DMS79 (cell line): ENCODE data around the gene TIE1.

ENCODE experiments used
- DNase-seq: peaks from one replicate; lab custom pipeline; 2025; lab: John Stamatoyannopoulos, UW

Gene TIE1

DNA sequence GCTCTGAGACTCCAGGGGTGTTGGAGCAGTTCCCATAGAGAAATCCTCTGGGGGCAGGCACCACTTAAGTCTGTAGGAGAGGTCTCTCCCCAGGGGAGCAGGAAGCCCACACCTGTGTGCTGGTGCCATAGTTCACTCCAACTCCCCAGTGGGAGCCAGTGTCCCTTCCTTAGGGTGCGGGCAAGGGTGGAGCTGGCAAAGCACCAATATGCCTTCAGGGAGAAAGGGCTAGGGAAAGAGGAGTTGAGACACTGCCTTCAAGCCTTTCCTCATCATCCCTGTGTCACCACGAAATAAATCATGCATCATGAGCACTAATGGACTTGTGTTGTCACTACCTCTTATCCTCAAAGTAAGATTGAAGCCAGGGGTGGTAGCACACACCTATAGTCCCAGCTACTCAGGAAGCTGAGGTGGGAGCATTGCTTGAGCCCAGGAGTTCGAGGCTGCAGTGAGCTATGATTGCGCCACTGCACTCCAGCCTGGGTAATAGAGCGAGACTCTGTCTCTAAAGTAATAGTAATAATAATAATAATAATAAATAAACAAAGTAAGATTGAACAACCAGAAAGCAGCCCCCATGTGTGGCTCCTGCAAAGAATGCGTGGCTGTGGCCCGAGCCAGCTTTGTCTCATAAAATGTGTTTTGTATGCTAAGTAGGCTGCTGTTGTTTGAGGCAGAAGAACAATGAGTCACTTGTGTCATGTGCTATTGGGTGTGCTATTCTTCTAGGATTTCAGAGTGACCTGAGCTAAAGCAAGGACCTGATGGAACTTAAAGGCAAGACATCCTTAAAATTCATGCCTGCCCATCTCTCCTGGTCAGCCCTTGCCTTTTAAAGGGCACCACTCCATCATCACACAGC lies 6.7 kb upstream of the TIE1 start:
- no peak for DNase-seq

DNA sequence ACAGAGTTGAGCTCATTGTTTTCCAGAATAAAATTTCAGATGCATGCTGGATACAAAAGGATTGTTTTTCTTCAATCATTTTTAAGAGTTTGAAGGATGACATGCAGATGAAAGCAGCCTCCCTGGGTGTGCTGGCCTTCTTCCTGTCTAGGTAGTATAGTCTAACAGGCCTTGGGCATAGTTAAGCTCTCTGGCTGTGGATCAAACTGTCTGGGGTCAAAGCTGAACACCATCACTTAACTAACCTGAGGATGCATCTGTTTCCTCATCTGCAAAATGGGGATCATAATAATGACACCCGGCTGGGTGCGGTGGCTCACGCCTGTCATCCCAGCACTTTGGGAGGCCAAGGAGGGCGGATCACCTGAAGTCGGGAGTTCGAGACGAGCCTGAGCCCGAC lies 6.0 kb upstream of the TIE1 start:
- no peak for DNase-seq

DNA sequence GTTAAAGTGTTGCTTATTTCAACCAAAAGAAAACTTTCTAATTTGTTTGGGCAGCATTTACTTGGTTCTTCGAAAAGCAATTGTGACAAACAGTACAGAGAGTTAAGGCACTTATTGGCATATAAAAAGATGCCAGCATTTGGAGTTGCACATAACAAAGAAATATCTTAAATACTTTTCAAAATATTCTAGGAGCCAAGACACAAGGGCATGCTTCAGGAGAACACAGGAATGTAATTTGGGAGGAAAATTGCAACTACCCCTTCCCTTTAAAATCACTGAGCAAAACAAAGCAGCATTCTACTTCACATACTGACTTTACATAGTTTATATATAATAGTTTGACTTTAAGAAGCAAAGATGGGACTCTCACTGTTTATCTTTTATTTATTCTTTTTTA lies 4.6 kb upstream of the TIE1 start:
- no peak for DNase-seq

DNA sequence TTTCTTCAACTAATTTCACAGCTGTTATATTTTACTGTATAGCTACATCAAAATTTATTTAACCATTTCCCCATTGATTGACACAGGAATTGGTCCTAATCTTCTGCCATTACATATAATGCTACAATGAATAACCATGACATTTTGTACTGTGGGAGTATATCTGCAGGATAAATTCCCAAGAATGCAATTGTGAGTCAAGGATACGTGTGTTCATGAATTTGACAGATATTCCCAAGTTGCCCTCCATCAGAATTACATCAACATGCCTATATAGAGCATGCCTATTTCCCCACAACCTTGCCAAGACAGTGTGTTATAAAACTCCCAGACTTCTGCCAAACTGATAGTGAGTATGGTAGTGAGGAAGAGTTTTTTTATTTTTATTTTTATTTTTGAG lies 2.7 kb upstream of the TIE1 start:
- DNase-seq, result no peak

DNA sequence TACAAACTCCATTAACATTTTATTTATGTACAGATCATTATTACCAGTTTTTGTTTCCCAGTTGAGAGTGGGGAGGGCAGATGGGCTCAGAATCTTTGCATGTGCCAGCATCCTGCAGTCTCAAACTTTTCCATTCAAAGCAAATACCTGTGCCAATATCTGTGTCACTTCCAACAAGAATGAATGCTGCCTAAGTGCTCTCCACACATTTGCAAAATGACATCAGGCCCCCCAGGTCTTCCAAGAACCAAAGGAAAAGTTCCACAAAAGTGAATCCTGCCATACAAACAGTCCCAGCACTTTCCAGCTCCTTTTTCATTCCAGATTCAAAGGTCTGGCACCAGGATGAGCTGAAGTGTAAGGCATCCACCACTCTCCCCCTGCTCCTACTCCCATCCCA lies 1.7 kb upstream of the TIE1 start:
- DNase-seq, result no peak

DNA sequence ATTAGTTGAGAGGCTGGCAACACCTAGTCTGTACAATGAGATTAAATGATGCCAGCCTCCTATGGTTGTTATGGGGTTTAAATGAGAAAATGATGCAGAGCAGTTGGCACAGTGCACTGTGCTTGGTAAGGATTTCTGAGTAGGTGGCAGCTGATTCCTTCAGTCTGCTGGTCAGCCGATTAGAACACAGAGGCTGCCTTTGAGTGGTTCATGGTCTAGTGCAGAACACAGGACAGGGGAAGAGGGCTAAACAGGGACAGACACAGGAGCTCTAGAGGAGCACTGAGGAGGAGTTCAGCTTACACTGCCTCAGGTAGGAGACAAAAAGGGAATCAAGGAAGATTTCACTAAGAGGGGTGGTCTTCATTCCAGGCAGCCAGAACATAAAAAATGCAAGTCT lies 1.4 kb downstream of the TIE1 start:
- DNase-seq, result no peak

DNA sequence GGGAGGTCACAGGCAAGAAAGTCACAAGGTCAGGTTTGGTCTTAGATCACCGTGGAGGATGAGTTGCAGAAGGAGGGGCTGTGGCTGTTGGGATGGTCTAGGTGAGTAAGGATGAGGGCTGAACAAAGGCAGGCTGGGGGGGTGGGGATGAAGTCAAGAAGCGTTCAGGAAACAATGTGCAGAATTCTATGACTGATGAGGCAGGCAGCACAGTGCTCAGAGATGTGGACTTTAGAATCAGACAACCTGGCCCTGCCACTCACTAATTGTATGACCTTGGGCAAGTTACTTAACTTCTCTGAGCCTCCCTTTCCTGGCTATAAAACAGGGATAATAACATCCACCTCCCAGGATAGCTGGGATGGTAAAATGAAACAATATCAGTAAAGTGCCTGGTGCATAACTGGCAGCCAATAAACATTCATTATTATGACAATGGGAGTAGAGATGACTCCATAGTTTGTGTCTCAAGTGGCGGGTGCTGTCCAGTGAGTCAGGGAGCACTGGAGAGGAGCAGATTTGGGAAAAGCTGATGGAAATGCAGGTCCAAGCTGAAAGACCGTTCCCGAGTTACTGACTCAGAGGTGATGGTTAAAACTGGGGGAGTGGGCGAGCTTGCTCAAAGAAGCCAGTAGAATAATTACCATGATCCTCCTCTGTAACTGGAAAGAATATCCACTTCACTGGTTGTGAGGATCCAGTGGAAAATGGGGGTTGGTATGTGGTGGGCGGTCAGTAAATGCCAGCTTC lies 2.1 kb downstream of the TIE1 start:
- DNase-seq, result no peak

DNA sequence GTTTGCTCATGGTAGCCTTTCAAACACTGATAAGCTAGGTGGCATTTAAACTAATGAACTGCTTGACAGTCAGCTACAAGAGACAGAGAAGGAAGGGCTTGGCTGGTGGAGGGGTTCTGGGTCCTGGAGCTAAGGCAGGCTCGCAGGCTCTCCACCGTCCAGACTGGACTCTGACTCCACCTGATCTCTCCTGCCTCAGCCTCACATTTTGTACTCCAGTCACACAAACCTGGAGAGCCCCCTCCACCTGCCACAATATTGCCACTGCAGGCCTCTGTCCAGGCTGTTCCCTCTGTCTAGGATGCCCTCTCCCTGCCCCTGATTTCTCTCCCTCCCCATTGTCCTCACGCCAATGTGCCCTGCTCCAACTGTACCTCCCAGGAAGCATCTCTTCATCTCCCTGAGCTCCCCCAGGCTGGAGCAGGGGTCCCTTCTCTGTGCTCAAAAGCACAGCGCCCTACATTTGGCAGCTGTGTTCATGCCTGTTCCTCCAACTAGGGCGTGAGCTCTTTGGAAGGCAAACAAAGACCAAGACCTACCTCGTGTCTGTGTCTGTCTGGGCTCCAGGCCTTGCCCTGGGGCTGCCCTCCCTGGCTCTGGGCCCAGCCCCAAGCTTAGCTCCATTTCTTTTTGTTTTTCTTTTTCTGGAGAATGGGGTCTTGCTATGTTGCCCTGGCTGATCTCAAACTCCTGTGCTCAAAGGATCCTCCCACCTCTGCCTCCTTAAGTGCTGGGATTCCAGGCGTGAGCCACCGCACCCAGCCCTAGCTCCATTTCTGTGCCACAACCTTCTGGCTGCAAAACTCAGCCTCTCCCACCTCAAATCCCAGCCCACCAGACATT lies 2.9 kb downstream of the TIE1 start:
- DNase-seq, result no peak

DNA sequence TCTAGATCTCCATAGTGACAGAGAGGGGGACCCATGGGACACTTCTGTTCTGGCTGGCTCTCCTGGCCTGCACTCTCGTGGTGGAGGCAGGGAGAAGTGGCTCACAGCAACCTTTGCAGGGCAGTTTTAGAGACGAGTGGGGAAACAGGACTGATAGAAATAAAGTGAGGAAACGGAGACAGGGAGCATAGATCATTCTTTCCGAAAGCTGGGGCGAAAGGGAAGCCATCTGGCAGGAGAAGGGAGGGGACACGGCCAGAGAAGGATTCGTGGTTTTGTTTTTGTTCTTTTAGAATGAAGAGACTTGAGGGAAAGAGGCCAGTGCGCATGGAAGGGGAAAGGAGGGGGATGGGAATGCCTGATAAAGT lies 3.5 kb downstream of the TIE1 start:
- no peak for DNase-seq

DNA sequence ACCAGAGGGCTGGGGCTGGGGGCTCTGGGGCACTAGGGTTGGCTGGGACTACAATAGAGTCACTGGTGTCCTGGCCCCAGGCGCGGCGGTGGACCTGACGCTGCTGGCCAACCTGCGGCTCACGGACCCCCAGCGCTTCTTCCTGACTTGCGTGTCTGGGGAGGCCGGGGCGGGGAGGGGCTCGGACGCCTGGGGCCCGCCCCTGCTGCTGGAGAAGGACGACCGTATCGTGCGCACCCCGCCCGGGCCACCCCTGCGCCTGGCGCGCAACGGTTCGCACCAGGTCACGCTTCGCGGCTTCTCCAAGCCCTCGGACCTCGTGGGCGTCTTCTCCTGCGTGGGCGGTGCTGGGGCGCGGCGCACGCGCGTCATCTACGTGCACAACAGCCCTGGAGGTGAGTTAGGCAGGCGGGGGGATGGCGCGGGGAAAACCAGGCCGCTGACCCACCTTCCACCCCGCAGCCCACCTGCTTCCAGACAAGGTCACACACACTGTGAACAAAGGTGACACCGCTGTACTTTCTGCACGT lies 4.1 kb downstream of the TIE1 start:
- no peak for DNase-seq

DNA sequence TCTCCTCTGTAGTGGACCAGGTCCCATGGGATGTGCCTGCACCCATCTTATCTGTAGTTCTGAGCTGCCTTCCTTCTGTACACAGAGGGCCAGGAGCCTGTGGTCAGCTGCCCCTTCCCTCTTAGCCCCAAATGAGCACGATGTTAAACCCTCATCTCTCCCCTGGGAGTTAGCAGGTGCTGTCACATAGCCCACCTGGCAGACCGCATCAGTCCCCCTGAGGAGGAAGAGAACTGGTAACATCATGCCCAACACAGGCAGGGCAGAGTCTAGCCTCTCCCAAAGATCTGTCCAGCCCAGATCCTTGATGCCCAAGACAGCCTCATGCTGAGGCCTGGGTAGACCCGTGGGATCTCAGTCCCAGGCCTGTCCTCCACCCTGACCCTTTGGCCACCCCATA lies 4.7 kb downstream of the TIE1 start:
- DNase-seq, result no peak

DNA sequence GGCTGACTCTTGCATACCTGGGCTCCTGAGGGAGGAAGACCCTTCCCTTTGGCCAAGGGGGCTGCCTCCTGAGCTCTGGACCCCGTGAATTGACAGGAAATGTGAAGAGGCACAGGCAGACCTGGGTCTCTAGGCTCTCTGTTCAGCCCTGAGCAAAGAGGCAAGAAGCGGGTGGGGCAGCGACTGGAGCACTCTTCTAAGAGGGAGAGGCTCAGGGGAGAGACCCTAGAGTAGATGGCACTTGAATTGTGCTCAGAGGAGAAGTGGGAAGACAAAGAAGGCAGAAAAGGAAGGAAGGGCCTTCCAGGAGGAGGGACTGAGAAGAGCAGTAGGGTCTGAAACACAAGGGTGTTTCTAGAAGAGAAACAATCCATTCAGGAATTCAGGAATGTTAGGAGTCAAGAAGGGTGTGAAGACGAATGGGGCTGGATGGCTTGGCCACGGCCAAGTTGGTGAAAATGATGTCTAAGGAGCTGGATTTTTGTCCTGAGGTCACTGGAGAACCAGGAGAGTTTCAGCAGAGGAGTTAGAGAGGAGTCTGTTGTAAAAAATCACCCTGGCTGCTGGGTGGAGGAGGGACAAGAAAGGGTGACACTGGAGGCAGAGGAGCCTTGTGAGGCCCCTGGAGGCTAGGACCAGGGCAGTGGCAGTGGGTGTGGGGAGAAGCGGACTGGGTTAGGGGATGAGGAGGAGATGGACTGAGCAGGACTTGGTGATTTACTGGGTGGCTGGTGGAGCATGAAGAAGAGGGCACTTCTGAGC lies 5.3 kb downstream of the TIE1 start:
- peak; percentile 73 for DNase-seq

DNA sequence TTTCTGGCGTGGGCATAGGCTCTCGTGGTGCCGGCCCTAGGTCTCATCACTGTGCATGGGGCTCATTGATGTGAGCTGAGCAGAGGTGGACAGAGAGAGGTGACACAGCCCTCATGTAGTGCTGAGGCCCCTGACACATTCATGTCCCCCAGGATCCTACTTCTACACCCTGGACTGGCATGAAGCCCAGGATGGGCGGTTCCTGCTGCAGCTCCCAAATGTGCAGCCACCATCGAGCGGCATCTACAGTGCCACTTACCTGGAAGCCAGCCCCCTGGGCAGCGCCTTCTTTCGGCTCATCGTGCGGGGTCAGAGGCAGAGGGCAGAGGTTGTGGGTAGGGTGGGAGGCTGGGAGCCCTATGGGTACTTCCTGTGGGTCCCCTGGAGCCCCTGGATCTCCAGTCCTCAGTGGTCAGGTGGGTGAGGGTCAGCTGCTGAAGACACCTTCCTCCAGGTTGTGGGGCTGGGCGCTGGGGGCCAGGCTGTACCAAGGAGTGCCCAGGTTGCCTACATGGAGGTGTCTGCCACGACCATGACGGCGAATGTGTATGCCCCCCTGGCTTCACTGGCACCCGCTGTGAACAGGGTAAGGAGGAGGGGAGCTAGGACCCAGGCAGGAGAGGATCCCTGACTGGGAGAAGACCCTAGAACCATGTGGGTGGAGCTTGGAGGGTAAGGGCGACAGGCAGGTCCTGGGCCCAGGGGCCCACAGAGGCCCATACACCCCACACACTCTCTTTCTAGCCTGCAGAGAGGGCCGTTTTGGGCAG lies 6.1 kb downstream of the TIE1 start:
- DNase-seq, result peak; percentile 60

DNA sequence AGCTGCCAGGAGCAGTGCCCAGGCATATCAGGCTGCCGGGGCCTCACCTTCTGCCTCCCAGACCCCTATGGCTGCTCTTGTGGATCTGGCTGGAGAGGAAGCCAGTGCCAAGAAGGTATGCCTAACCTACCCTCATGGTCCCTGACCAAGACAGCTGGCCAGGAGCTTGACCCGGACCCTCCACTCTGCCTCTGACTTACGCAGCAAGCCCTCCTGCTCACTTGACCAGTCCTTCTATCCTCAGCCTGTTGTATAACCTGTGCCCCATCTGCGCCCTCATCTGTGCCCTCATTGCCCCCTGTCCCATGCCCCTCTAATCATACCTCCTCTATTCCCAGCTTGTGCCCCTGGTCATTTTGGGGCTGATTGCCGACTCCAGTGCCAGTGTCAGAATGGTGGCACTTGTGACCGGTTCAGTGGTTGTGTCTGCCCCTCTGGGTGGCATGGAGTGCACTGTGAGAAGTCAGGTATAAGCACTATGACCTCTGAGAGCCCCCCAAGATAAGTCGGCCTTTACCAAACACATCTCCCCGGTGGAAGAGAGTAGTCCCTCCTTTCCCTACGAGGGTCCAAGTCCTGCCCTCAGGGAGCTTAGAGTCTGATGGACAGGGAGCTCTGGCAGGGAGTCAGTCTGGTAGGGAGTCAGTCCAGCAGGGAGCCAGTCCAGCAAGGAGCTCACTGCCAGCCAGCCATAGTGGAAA lies 6.8 kb downstream of the TIE1 start:
- DNase-seq, result no peak

DNA sequence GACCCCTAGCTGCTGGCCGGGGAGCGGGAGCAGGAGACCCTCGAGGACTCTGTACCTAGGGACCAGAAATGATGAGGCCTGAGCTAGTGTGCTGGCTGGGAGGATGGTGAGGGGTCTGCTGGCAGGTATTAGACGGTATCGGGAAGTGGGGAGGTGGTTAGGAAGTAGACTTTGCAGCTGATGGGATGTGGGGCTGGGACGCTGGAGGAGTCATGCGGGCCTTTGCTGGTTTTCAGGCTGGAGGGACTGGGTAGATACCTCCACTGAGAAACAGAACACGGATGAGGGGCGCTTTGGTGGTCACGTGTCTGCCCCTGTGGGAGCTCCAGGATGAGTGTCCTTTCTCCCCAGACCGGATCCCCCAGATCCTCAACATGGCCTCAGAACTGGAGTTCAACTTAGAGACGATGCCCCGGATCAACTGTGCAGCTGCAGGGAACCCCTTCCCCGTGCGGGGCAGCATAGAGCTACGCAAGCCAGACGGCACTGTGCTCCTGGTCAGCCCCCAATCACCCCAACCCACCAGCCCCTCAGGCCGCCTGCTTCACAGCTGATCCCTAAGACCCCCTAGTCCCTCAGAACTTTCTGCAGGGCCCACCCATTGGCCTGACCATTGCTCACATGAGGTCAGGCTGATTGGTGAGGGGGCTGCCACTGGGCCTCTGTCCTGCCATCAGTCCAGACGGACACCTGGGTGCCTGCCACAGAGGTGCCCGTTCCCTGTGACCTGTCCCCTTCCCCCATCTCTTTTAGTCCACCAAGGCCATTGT lies 8.0 kb downstream of the TIE1 start:
- no peak for DNase-seq

DNA sequence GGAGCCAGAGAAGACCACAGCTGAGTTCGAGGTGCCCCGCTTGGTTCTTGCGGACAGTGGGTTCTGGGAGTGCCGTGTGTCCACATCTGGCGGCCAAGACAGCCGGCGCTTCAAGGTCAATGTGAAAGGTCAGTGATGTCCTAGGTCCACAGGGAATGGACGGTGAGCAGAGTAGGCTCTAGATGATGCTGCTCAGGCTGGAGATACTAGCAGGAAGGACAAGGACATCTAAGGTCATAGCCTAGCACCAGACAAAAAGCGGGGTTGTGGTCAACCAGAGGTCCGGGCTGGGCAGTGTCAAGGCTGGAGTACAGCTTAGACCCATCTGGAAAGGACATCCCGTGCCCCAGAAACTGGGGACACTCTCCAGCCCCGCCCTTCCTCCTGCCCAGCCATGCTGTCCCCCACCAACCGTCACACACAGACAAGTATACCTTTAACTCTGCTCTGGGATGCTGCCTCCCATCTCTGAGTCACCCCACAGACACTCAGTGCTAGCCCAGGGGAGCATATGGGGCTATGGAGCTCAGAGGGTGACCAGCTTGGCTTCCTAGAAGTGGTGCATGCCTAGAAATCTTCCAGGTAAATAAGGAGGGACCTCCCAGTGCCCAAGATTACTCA lies 8.7 kb downstream of the TIE1 start:
- no peak for DNase-seq

DNA sequence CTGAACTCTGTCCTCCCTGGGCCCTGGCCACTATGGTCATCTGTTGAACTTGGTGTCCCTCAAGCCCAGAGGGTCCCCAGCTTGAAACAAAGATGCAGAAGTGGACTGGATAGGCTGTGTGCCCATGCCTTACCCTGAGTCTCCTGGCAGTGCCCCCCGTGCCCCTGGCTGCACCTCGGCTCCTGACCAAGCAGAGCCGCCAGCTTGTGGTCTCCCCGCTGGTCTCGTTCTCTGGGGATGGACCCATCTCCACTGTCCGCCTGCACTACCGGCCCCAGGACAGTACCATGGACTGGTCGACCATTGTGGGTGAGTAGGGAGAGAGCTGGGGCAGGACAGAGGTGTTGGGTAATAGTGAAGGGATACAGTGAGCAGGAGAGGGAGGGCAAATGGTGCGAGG lies 10.7 kb downstream of the TIE1 start:
- DNase-seq, result no peak

DNA sequence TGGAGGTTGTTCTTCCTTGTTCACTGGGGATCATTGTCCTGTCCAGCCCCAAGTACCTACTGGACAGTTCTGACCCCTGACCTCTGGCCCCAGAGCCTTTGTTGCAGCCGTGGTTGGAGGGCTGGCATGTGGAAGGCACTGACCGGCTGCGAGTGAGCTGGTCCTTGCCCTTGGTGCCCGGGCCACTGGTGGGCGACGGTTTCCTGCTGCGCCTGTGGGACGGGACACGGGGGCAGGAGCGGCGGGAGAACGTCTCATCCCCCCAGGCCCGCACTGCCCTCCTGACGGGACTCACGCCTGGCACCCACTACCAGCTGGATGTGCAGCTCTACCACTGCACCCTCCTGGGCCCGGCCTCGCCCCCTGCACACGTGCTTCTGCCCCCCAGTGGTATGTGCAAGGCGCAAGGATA lies 11.4 kb downstream of the TIE1 start:
- DNase-seq, result no peak
